RWPE2 (cell line): ENCODE data around the gene VWF.

Experiments used
- ATAC-seq: fragments of 200-7000 bp; cut with Tn5 transposase; 3 replicates; pipeline ENCODE4 v1.9.1; 2021; ENCODE audit warnings: low read depth
- DNase-seq: peaks from one replicate; pipeline ENCODE4 v3.0.0-alpha.2; 2020; ENCODE audit warnings: low spot score
- H3K27ac ChIP-seq: fragments of 450-650 bp; 2 replicates; pipeline ENCODE4 v1.5.1; 2017; ENCODE audit warnings: mild to moderate bottlenecking; ENCODE audit not compliant: poor library complexity, severe bottlenecking
- H3K27me3 ChIP-seq: fragments of 250-450 bp; sonication (Bioruptor Pico); 2 replicates; pipeline ENCODE4 v1.5.1; 2021; ENCODE audit warnings: mild to moderate bottlenecking, moderate library complexity; ENCODE audit not compliant: insufficient read depth, poor library complexity, severe bottlenecking
- H3K36me3 ChIP-seq: fragments of 250-450 bp; sonication (Bioruptor Pico); 2 replicates; pipeline ENCODE4 v1.5.1; 2020; ENCODE audit warnings: low read depth, mild to moderate bottlenecking, moderate library complexity
- H3K4me1 ChIP-seq: fragments of 250-450 bp; sonication (Bioruptor Pico); 2 replicates; pipeline ENCODE4 v1.5.1; 2021; ENCODE audit warnings: mild to moderate bottlenecking, moderate library complexity; ENCODE audit not compliant: insufficient read depth, poor library complexity, severe bottlenecking
- H3K4me3 ChIP-seq: fragments of 250-450 bp; sonication (Bioruptor Pico); 2 replicates; pipeline ENCODE4 v1.5.1; 2021; ENCODE audit warnings: mild to moderate bottlenecking, moderate library complexity; ENCODE audit not compliant: severe bottlenecking
- H3K9me3 ChIP-seq: fragments of 250-450 bp; sonication (Bioruptor Pico); 2 replicates; pipeline ENCODE4 v1.5.1; 2021; ENCODE audit warnings: mild to moderate bottlenecking, moderate library complexity; ENCODE audit not compliant: severe bottlenecking
- CTCF ChIP-seq: fragments of 450-650 bp; IDR thresholded peaks from one replicate; pipeline ENCODE4 v1.5.1; 2017; ENCODE audit warnings: mild to moderate bottlenecking, moderate library complexity; ENCODE audit not compliant: poor library complexity, severe bottlenecking

The VWF gene

GRCh38 chr12:6140651-6141447 is 16.4 kb upstream of the VWF start:
- no peak for TF ChIP-seq CTCF
- Histone ChIP-seq H3K4me3 (no peak overlapping the region), H3K27ac (no peak overlapping the region), H3K36me3 (no peaks in the 10 kb centered on the region), H3K4me1 (no peaks in the 10 kb centered on the region), H3K9me3 (no peaks in the 10 kb centered on the region), H3K27me3 (no peaks in the 10 kb centered on the region)
- ATAC-seq: no peak
- peak; percentile 9 for DNase-seq

GRCh38 chr12:6135071-6135470 is 10.6 kb upstream of the VWF start:
- Histone ChIP-seq H3K4me1 (no peaks in the 10 kb centered on the region), H3K4me3 (no peak overlapping the region), H3K36me3 (no peaks in the 10 kb centered on the region), H3K27me3 (no peaks in the 10 kb centered on the region), H3K27ac (no peak overlapping the region), H3K9me3 (no peaks in the 10 kb centered on the region)
- no peak for TF ChIP-seq CTCF
- ATAC-seq (no peak), DNase-seq (no peak)

- H3K4me3 ChIP-seq: no peak overlapping the region
- ATAC-seq: no peak
- peak; percentile 17 for DNase-seq
- no peaks in the 10 kb centered on the region for H3K4me1 ChIP-seq
- TF ChIP-seq CTCF: no peak
- no peak overlapping the region for H3K27ac ChIP-seq
- no peaks in the 10 kb centered on the region for H3K27me3 ChIP-seq
- H3K9me3 ChIP-seq: no peaks in the 10 kb centered on the region
- no peaks in the 10 kb centered on the region for H3K36me3 ChIP-seq
These were observed 9.2 kb upstream of the VWF start for GRCh38 chr12:6133642-6134041.

- Histone ChIP-seq H3K4me3 (no peak overlapping the region), H3K27me3 (no peaks in the 10 kb centered on the region), H3K4me1 (no peaks in the 10 kb centered on the region), H3K9me3 (no peaks in the 10 kb centered on the region), H3K27ac (no peak overlapping the region), H3K36me3 (no peaks in the 10 kb centered on the region)
- DNase-seq (peak; percentile 34), ATAC-seq (no peak)
- TF ChIP-seq CTCF: no peak
These were observed 8.0 kb upstream of the VWF start for GRCh38 chr12:6132496-6132895.

GRCh38 chr12:6125310-6125608 is 789 bp upstream of the VWF start:
- DNase-seq (peak; percentile 14), ATAC-seq (no peak)
- Histone ChIP-seq H3K4me1 (peaks cover 7% of the 10 kb centered on the region), H3K9me3 (no peaks in the 10 kb centered on the region), H3K27me3 (no peaks in the 10 kb centered on the region), H3K27ac (no peak overlapping the region), H3K4me3 (no peak overlapping the region), H3K36me3 (no peaks in the 10 kb centered on the region)
- TF ChIP-seq CTCF: no peak
